Left ventricle myocardium inferior (tissue), 1 donor: ENCODE measurements around the gene RAB31. TPM values are rescaled to one million over a fixed set of nuclear protein-coding genes. Genes with fewer than 3 reads are reported as not detected.
A peak's percentile ranks its signal among the peaks of the same experiment; 100 is the strongest.

Experiments
- DNase-seq: peaks from one replicate; pipeline ENCODE4 v3.0.0-alpha.2; 2020
- H3K27ac ChIP-seq: fragments of 200-600 bp; replicated peaks from 2 replicates; pipeline ENCODE4 v1.8.0; 2021
- H3K27me3 ChIP-seq: fragments of 200-600 bp; 2 replicates; pipeline ENCODE4 v1.8.0; 2021; ENCODE audit warnings: low read depth
- H3K36me3 ChIP-seq: fragments of 200-600 bp; 2 replicates; pipeline ENCODE4 v1.8.0; 2021
- H3K4me1 ChIP-seq: fragments of 200-600 bp; 2 replicates; pipeline ENCODE4 v1.8.0; 2021
- H3K4me3 ChIP-seq: fragments of 200-600 bp; 2 replicates; pipeline ENCODE4 v1.8.0; 2021; ENCODE audit warnings: mild to moderate bottlenecking, moderate library complexity
- H3K9me3 ChIP-seq: fragments of 200-600 bp; replicated peaks from 2 replicates; pipeline ENCODE4 v1.8.0; 2021
- intact Hi-C: fragments of 100-400 bp; cut with micrococcal nuclease; formaldehyde crosslinking; loops from one replicate; pipeline ENCODE4 v1.11.0; 2022
- total RNA-seq: library from RNA; stranded (reverse); fragmentation: NEBNext Ultra II Directional; extraction: Animal tissue kit (Norgen Biotek cat#: 25700); gene quantifications from one replicate; pipeline ENCODE4 v1.2.1, GENCODE V29; 2021
- TF ChIP-seq, protein P1 (sequence below): fragments of 200-600 bp; IDR thresholded peaks from 2 replicates; pipeline ENCODE4 v1.8.0; 2021; ENCODE audit warnings: antibody characterized with exemption, mild to moderate bottlenecking, borderline replicate concordance
- donor health status: DM: no; HTN: yes; CAD: no; lungs with severe emphysema.

Gene RAB31
- total RNA-seq, 1 donor from 2014 or later: 12.0 TPM

DNA sequence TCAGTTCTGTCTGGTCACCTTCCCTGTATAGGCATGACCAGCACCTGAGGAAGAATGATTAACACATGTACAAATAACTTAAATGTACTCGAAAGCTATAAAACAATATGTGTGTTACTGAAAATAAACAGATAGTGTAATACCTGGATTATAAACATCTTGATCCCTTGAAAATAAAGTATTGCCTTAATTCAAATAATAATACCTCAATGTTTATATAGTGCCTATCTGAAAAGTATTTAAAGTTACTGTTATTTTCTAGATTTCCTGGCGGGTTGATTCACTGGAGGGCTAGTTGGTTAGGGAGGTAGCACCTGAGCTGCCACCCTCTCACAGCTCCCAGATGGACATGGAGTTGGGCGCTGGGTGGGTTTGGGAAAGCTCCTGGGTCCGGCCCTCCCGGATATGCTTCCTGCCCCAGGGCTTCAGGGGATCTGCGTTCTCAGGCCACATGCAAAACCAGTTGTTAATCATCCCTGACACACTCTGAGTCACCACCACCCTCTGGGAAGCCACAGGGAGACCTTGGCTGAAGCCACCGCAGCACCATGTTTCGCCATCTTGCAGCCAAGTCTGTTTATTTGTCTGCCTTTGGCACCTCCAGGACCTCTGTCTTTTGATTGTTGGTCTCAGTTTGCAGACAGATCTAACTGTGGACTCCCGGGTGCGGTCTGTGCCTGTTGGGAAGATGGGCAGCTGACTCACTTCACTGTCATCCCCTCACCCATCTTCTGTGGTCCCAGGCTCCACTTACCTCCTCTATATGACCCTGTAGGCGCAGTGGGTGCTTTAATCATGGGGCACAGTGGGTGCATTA, 35.3 kb downstream of the RAB31 start:
- peak overlapping the region; percentile 42 for H3K4me3 ChIP-seq
- peaks cover 18% of the 10 kb centered on the region for H3K4me1 ChIP-seq
- H3K27ac ChIP-seq: peak overlapping the region; percentile 47
- intact Hi-C loops: no loop called here
- H3K9me3 ChIP-seq: no peaks in the 10 kb centered on the region
- TF ChIP-seq, protein P1, sequence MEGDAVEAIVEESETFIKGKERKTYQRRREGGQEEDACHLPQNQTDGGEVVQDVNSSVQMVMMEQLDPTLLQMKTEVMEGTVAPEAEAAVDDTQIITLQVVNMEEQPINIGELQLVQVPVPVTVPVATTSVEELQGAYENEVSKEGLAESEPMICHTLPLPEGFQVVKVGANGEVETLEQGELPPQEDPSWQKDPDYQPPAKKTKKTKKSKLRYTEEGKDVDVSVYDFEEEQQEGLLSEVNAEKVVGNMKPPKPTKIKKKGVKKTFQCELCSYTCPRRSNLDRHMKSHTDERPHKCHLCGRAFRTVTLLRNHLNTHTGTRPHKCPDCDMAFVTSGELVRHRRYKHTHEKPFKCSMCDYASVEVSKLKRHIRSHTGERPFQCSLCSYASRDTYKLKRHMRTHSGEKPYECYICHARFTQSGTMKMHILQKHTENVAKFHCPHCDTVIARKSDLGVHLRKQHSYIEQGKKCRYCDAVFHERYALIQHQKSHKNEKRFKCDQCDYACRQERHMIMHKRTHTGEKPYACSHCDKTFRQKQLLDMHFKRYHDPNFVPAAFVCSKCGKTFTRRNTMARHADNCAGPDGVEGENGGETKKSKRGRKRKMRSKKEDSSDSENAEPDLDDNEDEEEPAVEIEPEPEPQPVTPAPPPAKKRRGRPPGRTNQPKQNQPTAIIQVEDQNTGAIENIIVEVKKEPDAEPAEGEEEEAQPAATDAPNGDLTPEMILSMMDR: no peak
- DNase-seq: no peak
- H3K27me3 ChIP-seq: no peaks in the 10 kb centered on the region
- H3K36me3 ChIP-seq: no peaks in the 10 kb centered on the region

DNA sequence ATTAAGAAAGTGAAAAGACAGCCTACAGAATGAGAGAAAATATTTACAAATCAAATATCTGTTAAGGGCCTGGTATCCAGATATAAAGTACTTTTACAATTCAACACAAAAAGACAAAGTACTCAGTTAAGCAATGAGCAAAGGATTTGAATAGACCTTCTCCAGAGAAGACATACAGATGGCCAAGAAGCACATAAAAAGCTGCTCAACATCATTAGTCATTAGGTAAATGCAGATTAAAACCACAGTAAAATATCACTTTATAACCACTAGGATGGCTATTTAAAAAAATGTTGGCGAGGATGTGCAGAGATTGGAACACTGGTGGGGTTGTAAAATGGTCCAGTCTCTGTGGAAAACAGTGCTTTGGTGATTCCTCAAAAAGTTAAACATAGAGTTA, 38.9 kb downstream of the RAB31 start:
- no peaks in the 10 kb centered on the region for H3K27me3 ChIP-seq
- DNase-seq: no peak
- peaks cover 12% of the 10 kb centered on the region for H3K4me1 ChIP-seq
- intact Hi-C loops: no loop called here
- no peaks in the 10 kb centered on the region for H3K9me3 ChIP-seq
- no peak overlapping the region for H3K4me3 ChIP-seq
- TF ChIP-seq, protein P1: no peak
- no peak overlapping the region for H3K27ac ChIP-seq
- no peaks in the 10 kb centered on the region for H3K36me3 ChIP-seq

DNA sequence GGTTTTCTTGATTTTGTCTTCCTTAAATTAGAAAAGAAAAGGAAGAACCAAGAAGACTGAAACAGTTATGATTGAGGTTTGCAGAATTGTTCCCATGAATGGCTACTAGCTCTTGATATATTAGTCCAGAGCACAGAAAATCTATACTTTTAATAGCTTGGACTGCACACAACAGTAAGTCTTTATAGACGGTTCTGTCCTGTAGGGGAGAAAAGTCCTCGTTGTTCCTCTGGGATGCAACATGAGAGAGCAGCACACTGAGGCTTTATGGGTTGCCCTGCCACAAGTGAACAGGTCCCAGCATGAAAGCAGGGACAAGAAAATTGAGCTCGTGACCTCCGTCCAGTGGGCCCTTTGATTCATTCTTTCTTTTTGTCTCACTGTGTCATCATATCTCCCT, 41.5 kb downstream of the RAB31 start:
- H3K27ac ChIP-seq: no peak overlapping the region

DNA sequence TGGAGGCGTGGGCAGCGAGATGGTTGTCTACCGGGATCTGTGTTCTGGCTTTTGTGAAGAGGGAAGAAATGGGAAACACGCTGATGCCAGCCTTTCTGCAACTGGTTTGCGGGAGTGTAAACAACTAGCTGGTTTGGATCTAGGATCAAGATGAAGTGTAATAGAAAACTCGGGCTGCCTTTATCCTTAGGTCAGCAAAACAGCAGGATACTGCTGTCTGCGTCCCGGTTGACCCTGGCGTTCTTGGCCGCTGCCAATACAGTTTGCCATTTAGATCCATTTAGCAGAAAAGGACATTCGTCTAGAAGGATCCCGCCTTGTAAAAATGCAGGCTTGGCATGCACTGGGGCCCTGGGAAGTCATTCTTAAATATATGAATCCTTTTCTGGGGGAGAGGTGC, 42.0 kb downstream of the RAB31 start:
- Histone ChIP-seq H3K4me1 (no peaks in the 10 kb centered on the region), H3K27me3 (no peaks in the 10 kb centered on the region), H3K27ac (no peak overlapping the region), H3K9me3 (no peaks in the 10 kb centered on the region), H3K4me3 (no peak overlapping the region), H3K36me3 (no peaks in the 10 kb centered on the region)
- TF ChIP-seq, protein P1: no peak
- DNase-seq: no peak
- intact Hi-C loops: no loop called here

More for the DNA sequence above, 41.5 kb downstream of the RAB31 start:
- no peaks in the 10 kb centered on the region for H3K27me3 ChIP-seq
- no peaks in the 10 kb centered on the region for H3K36me3 ChIP-seq
- no peaks in the 10 kb centered on the region for H3K4me1 ChIP-seq
- TF ChIP-seq, protein P1: no peak
- DNase-seq: no peak
- H3K4me3 ChIP-seq: no peak overlapping the region
- intact Hi-C loops: no loop called here
- no peaks in the 10 kb centered on the region for H3K9me3 ChIP-seq

DNA sequence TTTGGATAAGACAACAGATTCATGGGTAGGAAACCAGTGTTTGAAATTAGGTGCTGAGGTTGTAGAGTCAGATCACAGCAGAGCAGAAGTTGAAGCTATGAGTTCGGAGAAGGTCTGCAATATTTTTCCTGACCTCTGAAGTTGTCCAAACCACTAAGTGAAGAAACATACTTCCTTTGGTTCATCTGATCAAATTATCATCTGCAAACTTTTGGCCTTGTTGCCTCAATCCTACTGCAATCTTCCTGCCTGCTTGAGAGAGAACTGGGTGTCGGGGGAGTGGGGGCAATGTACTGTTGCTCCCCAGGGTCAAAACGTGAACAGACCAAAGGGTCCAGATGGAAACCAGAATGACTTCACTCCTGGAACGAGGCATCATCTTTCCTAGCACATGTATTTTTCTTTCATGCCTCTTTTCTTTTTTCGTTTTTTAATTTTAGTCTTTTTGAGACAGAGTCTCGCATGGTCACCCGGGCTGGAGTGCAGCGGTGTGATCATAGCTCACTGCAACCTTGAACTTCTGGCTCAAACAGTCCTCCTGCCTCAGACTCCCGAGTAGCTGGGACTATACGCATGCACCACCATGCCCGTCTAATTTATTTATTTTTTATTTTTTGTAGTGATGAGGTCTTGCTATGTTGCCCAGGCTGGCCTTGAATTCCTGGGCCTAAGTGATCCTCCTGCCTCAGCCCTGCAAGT, 42.7 kb downstream of the RAB31 start:
- H3K27ac ChIP-seq: no peak overlapping the region
- TF ChIP-seq, protein P1: no peak
- no peaks in the 10 kb centered on the region for H3K9me3 ChIP-seq
- H3K27me3 ChIP-seq: no peaks in the 10 kb centered on the region
- no peaks in the 10 kb centered on the region for H3K4me1 ChIP-seq
- intact Hi-C loops: no loop called here
- no peaks in the 10 kb centered on the region for H3K36me3 ChIP-seq
- no peak for DNase-seq
- no peak overlapping the region for H3K4me3 ChIP-seq
